ENCODE measurements around the gene MAP7D1. TPM values are rescaled to one million over a fixed set of nuclear protein-coding genes. Genes with fewer than 3 reads are reported as not detected.

MAP7D1 gene
- total RNA-seq, 1 experiment from 2014 or later = 234 TPM

Small RNA genes lying within 50 kb of the gene (small RNA-seq; reads per million reads assigned to genes)
- gene RN7SL131P = not detected

Other genes starting within 250 kb of the MAP7D1 start
- gene AGO3, start 225.1 kb upstream of the MAP7D1 start, total RNA-seq (2014; rRNA removed; shearing (Covaris generic)) = 13.9 and 23.0 TPM in 2 replicates
- not detected in 2 replicates for gene TEKT2, start 72.1 kb upstream of the MAP7D1 start, total RNA-seq (2014; rRNA removed; shearing (Covaris generic))
- 104 and 112 TPM in 2 replicates for gene ADPRS, start 67.3 kb upstream of the MAP7D1 start, total RNA-seq (2014; rRNA removed; shearing (Covaris generic))
- 1.2 and 1.5 TPM in 2 replicates for gene COL8A2, start 30.9 kb upstream of the MAP7D1 start, total RNA-seq (2014; rRNA removed; shearing (Covaris generic))
- 97.2 and 112 TPM in 2 replicates for gene TRAPPC3, start 6.7 kb upstream of the MAP7D1 start, total RNA-seq (2014; rRNA removed; shearing (Covaris generic))
- 92.0 and 93.0 TPM in 2 replicates for gene THRAP3, start 68.3 kb downstream of the MAP7D1 start, total RNA-seq (2014; rRNA removed; shearing (Covaris generic))
- 0.88 and 2.6 TPM in 2 replicates for gene SH3D21, start 150.2 kb downstream of the MAP7D1 start, total RNA-seq (2014; rRNA removed; shearing (Covaris generic))
- 23.1 and 33.5 TPM in 2 replicates for gene EVA1B, start 167.5 kb downstream of the MAP7D1 start, total RNA-seq (2014; rRNA removed; shearing (Covaris generic))
- gene STK40, start 229.8 kb downstream of the MAP7D1 start, total RNA-seq (2014; rRNA removed; shearing (Covaris generic)) = 19.9 and 22.3 TPM in 2 replicates
- 13.4 and 13.6 TPM in 2 replicates for gene LSM10, start 241.7 kb downstream of the MAP7D1 start, total RNA-seq (2014; rRNA removed; shearing (Covaris generic))